Esophagus (tissue), 2 donors: Measurements from ENCODE around the gene ACP7. TPM values are rescaled to one million over a fixed set of nuclear protein-coding genes. Genes with fewer than 3 reads are reported as not detected.

ENCODE experiments used
- H3K27ac ChIP-seq, 2 donors: one replicate each; pipeline ENCODE4 v1.5.1; 2013; ENCODE audit warnings: low read depth in 2 of 2, mild to moderate bottlenecking in 2 of 2, inconsistent platforms in 1 of 2, low read length in 1 of 2, moderate library complexity in 1 of 2
- H3K27me3 ChIP-seq, 2 donors: one replicate each; pipeline ENCODE4 v1.6.1; 2013; ENCODE audit warnings: low read length in 2 of 2, control low read depth in 1 of 2, mild to moderate bottlenecking in 1 of 2; ENCODE audit not compliant: insufficient read depth in 2 of 2, control insufficient read depth in 1 of 2
- H3K36me3 ChIP-seq, 2 donors: one replicate each; pipeline ENCODE4 v1.6.1; 2013; ENCODE audit warnings: low read length in 1 of 2; ENCODE audit not compliant: control insufficient read depth in 2 of 2, insufficient read depth in 2 of 2
- H3K4me1 ChIP-seq, 2 donors: one replicate each; pipeline ENCODE4 v1.6.1; 2013; ENCODE audit warnings: low read length in 1 of 2; ENCODE audit not compliant: control insufficient read depth in 2 of 2, insufficient read depth in 2 of 2
- H3K4me3 ChIP-seq, 2 donors: one replicate each; pipeline ENCODE4 v1.5.1; 2013; ENCODE audit warnings: low read length in 2 of 2, mild to moderate bottlenecking in 2 of 2, low read depth in 1 of 2, moderate library complexity in 1 of 2
- H3K9me3 ChIP-seq, 2 donors: one replicate each; pipeline ENCODE4 v1.6.1; 2013; ENCODE audit warnings: mild to moderate bottlenecking in 2 of 2, low read depth in 1 of 2, low read length in 1 of 2, moderate library complexity in 1 of 2; ENCODE audit not compliant: control insufficient read depth in 2 of 2, insufficient read depth in 1 of 2
- WGBS, 2 donors: extraction: QIAGEN DNeasy Blood & Tissue Kit; methylation state at CpG; one replicate each; pipeline ENCODE4 v1.1.7; 2013; 5-methylcytosine and 5-hydroxymethylcytosine counted together
- polyA plus RNA-seq, 2 donors: library from polyadenylated mRNA; stranded (reverse); fragments of 200-250 nt; gene quantifications; one replicate each; pipeline ENCODE4 v1.2.3, GENCODE V29; 2013
- donor health status: healthy with polysubstance abuse.
- donor health status: Bipolar disorder and iron deficiency.

The ACP7 gene
- polyA plus RNA-seq, 2 donors: 0.32 to 1.6 TPM

DNA sequence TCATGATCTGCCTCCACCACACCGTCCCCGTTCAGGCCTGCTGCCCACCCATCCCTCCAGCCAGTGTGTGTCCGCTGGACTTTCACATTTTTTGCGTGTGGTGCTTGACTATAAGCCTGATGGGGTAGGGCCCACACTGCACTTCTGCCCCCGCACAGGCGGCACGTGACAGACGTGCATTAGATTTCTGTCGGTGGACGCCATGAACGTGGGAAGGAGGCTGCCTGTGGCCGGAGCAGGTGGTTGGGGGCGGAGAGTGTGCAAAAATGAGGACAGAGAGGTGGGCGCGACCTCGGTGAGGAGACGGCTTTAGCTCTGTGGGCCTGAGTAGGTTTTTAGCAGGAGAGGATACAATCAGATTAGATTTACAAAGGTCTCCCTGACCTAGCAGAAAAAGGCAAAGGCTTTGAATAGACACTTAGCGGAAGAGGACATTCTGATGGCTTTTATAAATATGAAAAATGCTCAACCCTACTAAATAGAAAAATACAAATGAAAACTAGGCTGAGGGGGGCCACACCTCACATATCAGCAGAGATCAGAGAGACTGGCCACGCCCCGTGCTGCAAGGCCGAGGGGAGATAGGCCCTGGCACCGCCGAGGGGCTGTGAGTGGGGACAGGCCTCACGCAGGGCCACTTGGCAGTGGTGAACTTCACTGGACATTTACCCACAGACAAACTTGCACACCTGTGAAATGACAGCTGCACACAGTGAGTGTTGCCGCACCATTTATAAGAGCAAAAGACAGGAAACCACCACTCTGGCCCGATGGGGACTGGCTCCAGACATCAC, 66.8 kb downstream of the ACP7 start:
- 86 to 88% methylated on average over 26 of the region's 26 CpGs for WGBS, 2 donors
- Histone ChIP-seq H3K27me3 (no peaks in the 10 kb centered on the region), H3K36me3 (peaks cover 0 to 5% of the 10 kb centered on the region in 2 donors), H3K4me1 (peaks cover 7 to 22% of the 10 kb centered on the region in 2 donors), H3K4me3 (no peak overlapping the region), H3K27ac (no peak overlapping the region), H3K9me3 (no peaks in the 10 kb centered on the region)

DNA sequence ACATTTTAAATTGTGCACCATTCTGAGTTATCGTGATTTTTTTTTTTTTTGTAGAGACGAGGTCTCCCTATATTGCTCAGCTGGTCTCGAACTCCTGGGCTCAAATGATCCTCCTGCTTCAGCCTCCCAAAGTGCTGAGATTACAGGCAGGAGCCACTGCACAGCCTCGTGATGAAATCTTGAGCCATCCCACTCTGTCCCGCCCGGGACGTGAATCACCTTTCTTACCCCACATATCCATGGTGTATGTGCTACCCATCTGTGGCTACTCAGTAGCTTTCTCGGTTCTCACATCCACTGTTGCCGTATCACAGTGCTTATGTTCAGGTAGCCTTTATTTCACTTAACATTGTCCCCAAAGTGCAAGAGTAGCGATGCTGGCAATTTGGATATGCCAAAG, 67.9 kb downstream of the ACP7 start:
- Histone ChIP-seq H3K36me3 (peaks cover 0 to 5% of the 10 kb centered on the region in 2 donors), H3K9me3 (no peaks in the 10 kb centered on the region), H3K27me3 (no peaks in the 10 kb centered on the region), H3K4me1 (peaks cover 17 to 31% of the 10 kb centered on the region in 2 donors), H3K27ac (no peak overlapping the region), H3K4me3 (no peak overlapping the region)
- 80 to 87% methylated on average over 10 of the region's 10 CpGs for WGBS, 2 donors

DNA sequence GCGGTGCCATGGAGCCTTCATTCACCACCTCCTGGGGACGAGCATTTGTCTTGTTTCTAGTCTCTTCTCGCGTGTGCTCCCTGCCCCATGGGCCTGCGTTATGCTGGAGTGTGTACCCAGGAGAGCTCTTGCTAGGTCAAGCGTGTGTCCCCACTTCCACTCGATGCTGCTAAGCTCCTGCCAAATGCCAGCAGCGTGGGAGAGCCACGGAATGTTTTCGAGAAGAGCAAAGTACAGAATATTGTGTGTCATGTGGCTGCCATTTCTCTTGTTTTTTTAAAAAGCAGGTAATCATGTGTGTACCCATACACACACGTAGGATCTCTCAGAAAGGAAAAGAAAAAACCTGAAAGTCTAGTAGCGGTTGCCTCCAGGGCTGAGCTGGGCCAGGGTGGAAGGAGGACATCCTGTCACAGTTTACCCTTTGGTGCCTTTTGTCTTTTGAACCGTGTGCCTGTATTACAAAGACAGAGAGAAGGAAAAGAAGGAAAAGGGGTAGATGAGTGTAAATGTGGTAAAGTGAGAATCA, 70.0 kb downstream of the ACP7 start:
- Histone ChIP-seq H3K4me3 (no peak overlapping the region), H3K27me3 (no peaks in the 10 kb centered on the region), H3K4me1 (peaks cover 23 to 44% of the 10 kb centered on the region in 2 donors), H3K9me3 (no peaks in the 10 kb centered on the region), H3K27ac (peak overlapping the region; percentile 91 to 93), H3K36me3 (peaks cover 0 to 10% of the 10 kb centered on the region in 2 donors)
- 66 to 67% methylated on average over 13 of the region's 13 CpGs for WGBS, 2 donors

DNA sequence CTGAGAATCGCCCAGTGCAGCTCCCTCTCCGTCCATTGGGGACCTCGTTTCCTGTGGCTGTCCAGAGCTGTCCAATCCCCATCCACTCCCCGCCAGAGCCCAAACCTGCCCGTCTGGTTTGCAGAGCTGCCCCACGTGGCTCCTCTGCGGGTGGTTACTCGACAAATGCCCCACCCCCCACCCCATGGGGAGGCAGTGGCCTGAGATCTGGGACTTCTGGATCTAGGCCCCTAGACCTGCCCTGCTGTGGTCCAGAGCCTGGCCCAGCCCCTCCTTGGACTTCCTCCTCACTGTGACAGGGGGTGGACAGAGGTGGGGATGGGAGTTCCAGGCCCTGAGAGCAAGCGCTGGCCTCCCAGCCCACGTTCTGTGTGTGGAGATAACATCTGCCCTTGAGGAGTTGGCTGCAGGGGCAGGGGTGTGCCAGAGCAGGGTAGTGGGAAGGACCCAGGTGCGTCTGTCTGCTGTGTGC, 70.5 kb downstream of the ACP7 start:
- 40 to 41% methylated on average over 11 of the region's 11 CpGs for WGBS, 2 donors

DNA sequence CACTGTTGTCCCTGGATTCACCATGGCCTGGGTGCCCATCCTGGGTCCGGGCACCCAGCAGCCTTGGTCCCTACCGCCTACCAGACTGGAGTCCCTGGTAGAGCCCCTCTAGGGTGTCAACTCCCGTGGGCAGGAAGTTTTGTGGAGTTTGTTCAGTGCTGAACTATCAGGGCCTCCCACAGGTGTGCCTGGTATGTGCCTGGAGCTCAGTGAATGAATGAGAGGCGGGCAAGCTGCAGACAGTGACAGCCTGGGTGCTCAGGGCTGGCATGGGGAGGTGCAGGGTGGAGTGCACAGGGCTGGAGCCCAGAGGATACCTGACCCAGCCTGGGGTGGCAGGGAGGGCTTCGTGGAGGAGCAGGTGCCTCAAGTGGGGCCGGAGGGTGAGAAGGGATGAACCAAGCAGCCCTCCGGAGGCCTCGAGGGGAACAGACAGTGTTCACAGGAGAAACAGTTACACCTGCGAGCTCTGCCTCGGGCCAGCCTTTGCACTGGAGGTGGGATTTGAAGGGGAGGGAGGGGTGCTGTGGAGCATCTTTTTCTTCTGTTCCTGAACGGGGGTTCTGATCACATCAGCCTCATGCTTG, 71.0 kb downstream of the ACP7 start:
- peaks cover 23 to 51% of the 10 kb centered on the region in 2 donors for H3K4me1 ChIP-seq
- peaks cover 0 to 14% of the 10 kb centered on the region in 2 donors for H3K36me3 ChIP-seq
- 65 to 66% methylated on average over 11 of the region's 11 CpGs for WGBS, 2 donors

More for the DNA sequence above, 70.5 kb downstream of the ACP7 start:
- peaks cover 23 to 45% of the 10 kb centered on the region in 2 donors for H3K4me1 ChIP-seq
- H3K27me3 ChIP-seq: no peaks in the 10 kb centered on the region
- H3K4me3 ChIP-seq: no peak overlapping the region
- H3K27ac ChIP-seq: peak overlapping the region; percentile 89 to 91
- no peaks in the 10 kb centered on the region for H3K9me3 ChIP-seq
- H3K36me3 ChIP-seq: peaks cover 0 to 13% of the 10 kb centered on the region in 2 donors

DNA sequence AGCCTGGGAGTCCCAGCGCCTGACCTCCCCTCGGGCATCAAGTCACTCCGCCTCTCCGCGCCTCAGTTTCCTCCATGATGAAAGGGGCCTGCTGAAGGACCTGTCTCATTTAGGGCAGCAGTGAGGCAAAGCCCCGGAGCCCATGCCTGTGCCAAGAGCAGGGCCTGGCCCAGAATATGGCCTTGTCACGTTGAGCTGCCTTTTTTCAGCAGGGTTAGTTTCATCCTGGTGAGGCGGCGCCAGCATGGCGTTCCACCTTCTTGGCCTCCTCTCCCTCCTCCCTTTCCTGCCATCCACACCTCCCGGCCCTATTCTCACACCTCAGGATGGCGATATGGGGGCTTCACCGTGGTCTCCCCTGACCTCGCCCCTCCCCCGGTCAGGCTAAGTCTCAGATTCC, 71.6 kb downstream of the ACP7 start:
- H3K4me1 ChIP-seq: peaks cover 23 to 55% of the 10 kb centered on the region in 2 donors
- H3K4me3 ChIP-seq: no peak overlapping the region
- H3K36me3 ChIP-seq: peaks cover 0 to 14% of the 10 kb centered on the region in 2 donors
- WGBS, 2 donors: 65 to 74% methylated on average over 15 of the region's 15 CpGs
- no peaks in the 10 kb centered on the region for H3K9me3 ChIP-seq
- H3K27me3 ChIP-seq: no peaks in the 10 kb centered on the region
- peak overlapping the region; percentile 89 to 91 for H3K27ac ChIP-seq

More for the DNA sequence above, 71.0 kb downstream of the ACP7 start:
- Histone ChIP-seq H3K27ac (peak overlapping the region; percentile 89 to 91), H3K4me3 (no peak overlapping the region), H3K9me3 (no peaks in the 10 kb centered on the region), H3K27me3 (no peaks in the 10 kb centered on the region)

DNA sequence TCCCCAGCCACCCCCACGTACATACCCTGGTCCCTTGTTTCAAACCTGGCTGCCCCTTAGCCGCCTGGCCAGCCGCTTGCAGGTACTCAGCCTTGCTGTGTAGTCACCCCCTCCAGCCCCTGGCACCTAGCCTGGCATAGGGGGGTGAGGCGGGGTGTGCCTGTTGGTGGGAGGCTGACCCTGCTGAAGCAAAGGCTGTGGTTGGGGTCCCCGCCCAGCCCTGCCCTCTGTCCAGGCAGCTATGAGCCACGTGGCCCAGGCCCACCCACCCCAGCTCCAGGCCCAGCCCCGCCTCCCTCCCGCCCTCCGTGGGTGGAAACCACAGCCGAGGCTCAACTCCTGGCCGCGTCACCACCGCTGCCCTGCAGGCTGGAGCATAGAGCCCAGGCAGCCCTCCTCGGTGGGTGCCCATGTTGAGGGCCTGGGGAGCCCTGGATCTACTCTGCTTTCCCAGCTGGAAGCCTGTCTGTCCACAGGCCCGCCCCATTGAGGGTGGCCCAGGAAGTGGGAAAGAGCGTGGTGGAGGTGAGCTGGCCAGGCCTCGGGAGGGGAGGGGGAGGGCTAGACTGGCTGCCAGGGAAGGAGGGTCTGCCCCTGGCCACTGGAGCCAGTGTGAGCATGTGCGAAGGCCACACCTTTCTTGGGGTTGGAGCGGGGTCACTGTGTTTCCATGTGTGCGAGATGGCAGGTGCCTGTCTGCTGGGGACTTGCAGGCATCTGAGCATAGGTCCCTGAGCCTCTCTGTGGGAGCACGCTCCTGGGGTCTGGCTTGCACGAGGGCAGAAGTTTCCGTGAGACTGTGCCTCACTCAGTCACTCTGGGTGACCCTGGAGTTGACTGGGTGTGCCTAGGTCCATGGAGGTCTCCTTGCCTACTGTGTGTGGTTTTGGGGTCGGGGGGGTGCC, 72.4 kb downstream of the ACP7 start:
- WGBS, 2 donors: 42 to 47% methylated on average over 16 to 24 of the region's 24 CpGs
- Histone ChIP-seq H3K36me3 (peaks cover 0 to 14% of the 10 kb centered on the region in 2 donors), H3K9me3 (no peaks in the 10 kb centered on the region), H3K4me1 (peaks cover 23 to 64% of the 10 kb centered on the region in 2 donors), H3K27ac (peak overlapping the region; percentile 89 to 91), H3K4me3 (peak overlapping the region; percentile 24 to 38), H3K27me3 (no peaks in the 10 kb centered on the region)

DNA sequence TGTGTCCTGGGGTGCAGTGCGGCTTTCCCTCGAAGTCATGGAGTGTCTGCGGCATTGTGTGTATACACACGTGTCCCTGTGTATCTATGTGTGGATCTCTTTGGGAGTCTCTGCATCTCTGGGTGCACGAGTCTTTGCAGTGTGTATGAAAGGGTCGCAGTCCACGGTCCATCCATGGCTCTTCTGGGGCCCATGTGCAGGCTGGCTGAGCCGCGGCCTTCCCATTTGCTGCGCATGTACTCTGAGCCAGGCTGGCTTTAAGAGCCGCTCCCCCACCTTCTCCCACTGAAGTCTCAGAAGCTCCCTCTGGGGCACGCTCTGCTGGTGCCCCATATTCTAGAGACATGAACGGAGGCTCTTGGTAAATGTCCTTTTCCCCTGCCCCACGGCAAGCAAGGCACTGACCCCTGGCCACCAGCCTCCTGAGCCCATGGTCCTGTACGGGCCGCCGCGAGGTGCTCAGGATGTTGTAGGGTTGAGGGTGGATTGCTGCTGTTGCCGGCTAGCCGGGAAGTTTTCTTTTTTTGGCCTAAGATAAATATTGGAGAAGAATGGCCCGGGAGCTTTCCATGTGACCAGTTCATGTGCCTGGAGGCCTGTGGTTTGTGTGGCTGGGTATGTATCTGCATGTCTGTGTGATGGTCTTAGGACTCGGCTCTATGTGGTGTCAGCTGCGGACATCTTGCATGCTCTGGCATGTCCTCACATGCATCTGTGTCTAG, 73.3 kb downstream of the ACP7 start:
- WGBS, 2 donors: 62 to 63% methylated on average over 23 of the region's 23 CpGs
- Histone ChIP-seq H3K9me3 (no peaks in the 10 kb centered on the region), H3K27ac (peak overlapping the region in 1 of 2 donors; percentile 43), H3K36me3 (peaks cover 0 to 14% of the 10 kb centered on the region in 2 donors), H3K4me3 (peak overlapping the region; percentile 24 to 38), H3K27me3 (no peaks in the 10 kb centered on the region), H3K4me1 (peaks cover 23 to 64% of the 10 kb centered on the region in 2 donors)
